ENCODE results near the gene MTA1. TPM values are rescaled to one million over a fixed set of nuclear protein-coding genes. Genes with fewer than 3 reads are reported as not detected.

The MTA1 gene
- total and polyA plus RNA-seq, 10 of the 15 experiments (the other 5 are each of a cell fraction or from before 2014, with no cell fraction given), result 0.14 to 162 (median 30.6) TPM

- TF ChIP-seq TAF1 (IDR thresholded peaks at IDR 0.05; ENCODE audit: borderline replicate concordance, low read depth, low read length) (no peak), CEBPB (IDR thresholded peaks at IDR 0.05; ENCODE audit: borderline replicate concordance in 1 of 2, low read depth in 2 of 2, low read length in 2 of 2) (no peak), ASH2L (IDR thresholded peaks at IDR 0.05; ENCODE audit: borderline replicate concordance, low read depth) (no peak), FOXM1 (IDR thresholded peaks at IDR 0.05; ENCODE audit: low read depth, low read length) (no peak), RCOR1 (conservative IDR thresholded peaks at IDR 0.05; ENCODE audit: low read depth, low read length) (0 out of 2 replicates have a peak, but pooled peaks have one; percentile 39), STAT1 (conservative IDR thresholded peaks at IDR 0.05) (no peak), RAD51 (IDR thresholded peaks at IDR 0.05) (no peak), EED (IDR thresholded peaks at IDR 0.05; ENCODE audit: low read depth) (0 out of 2 replicates have a peak, but pooled peaks have one; percentile 36), GATAD2B (conservative IDR thresholded peaks at IDR 0.05; ENCODE audit: low read depth) (peak; percentile 18; the same call in 1 of the 2 replicates), BHLHE40 (IDR thresholded peaks at IDR 0.05; ENCODE audit: borderline replicate concordance in 1 of 2, low read depth in 2 of 2, low read length in 1 of 2) (peak; percentile 42 to 63; a peak in 2 of 4 replicates), EGR1 (IDR thresholded peaks at IDR 0.05; ENCODE audit: borderline replicate concordance in 1 of 2, low read depth in 2 of 2, low read length in 2 of 2) (peak in 1 of 2 experiments; percentile 65; a peak in 2 of 3 replicates), ZNF622 (IDR thresholded peaks at IDR 0.05) (no peak), TARDBP (IDR thresholded peaks at IDR 0.05; ENCODE audit: borderline replicate concordance) (no peak), SMARCA5 (IDR thresholded peaks at IDR 0.05) (peak; percentile 85), JUNB (IDR thresholded peaks at IDR 0.05) (no peak), HDAC6 (IDR thresholded peaks at IDR 0.05; ENCODE audit: unreplicated experiment) (no peak), POLR2AphosphoS2 (IDR thresholded peaks at IDR 0.05; ENCODE audit: low read depth, low read length) (no peak), SMC3 (IDR thresholded peaks at IDR 0.05; ENCODE audit: borderline replicate concordance, low read length) (peak; percentile 62), ZNF274 (IDR thresholded peaks at IDR 0.05; ENCODE audit: insufficient read depth, insufficient read length) (no peak), CBX5 (IDR thresholded peaks at IDR 0.05; ENCODE audit: low read depth) (no peak)
- TF ChIP-seq, protein P1, sequence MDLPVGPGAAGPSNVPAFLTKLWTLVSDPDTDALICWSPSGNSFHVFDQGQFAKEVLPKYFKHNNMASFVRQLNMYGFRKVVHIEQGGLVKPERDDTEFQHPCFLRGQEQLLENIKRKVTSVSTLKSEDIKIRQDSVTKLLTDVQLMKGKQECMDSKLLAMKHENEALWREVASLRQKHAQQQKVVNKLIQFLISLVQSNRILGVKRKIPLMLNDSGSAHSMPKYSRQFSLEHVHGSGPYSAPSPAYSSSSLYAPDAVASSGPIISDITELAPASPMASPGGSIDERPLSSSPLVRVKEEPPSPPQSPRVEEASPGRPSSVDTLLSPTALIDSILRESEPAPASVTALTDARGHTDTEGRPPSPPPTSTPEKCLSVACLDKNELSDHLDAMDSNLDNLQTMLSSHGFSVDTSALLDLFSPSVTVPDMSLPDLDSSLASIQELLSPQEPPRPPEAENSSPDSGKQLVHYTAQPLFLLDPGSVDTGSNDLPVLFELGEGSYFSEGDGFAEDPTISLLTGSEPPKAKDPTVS (IDR thresholded peaks at IDR 0.05; ENCODE audit: low read depth, low read length), result no peak
- TF ChIP-seq, protein P2, sequence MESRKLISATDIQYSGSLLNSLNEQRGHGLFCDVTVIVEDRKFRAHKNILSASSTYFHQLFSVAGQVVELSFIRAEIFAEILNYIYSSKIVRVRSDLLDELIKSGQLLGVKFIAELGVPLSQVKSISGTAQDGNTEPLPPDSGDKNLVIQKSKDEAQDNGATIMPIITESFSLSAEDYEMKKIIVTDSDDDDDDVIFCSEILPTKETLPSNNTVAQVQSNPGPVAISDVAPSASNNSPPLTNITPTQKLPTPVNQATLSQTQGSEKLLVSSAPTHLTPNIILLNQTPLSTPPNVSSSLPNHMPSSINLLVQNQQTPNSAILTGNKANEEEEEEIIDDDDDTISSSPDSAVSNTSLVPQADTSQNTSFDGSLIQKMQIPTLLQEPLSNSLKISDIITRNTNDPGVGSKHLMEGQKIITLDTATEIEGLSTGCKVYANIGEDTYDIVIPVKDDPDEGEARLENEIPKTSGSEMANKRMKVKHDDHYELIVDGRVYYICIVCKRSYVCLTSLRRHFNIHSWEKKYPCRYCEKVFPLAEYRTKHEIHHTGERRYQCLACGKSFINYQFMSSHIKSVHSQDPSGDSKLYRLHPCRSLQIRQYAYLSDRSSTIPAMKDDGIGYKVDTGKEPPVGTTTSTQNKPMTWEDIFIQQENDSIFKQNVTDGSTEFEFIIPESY (IDR thresholded peaks at IDR 0.05), result no peak
- TF ChIP-seq, protein P3, sequence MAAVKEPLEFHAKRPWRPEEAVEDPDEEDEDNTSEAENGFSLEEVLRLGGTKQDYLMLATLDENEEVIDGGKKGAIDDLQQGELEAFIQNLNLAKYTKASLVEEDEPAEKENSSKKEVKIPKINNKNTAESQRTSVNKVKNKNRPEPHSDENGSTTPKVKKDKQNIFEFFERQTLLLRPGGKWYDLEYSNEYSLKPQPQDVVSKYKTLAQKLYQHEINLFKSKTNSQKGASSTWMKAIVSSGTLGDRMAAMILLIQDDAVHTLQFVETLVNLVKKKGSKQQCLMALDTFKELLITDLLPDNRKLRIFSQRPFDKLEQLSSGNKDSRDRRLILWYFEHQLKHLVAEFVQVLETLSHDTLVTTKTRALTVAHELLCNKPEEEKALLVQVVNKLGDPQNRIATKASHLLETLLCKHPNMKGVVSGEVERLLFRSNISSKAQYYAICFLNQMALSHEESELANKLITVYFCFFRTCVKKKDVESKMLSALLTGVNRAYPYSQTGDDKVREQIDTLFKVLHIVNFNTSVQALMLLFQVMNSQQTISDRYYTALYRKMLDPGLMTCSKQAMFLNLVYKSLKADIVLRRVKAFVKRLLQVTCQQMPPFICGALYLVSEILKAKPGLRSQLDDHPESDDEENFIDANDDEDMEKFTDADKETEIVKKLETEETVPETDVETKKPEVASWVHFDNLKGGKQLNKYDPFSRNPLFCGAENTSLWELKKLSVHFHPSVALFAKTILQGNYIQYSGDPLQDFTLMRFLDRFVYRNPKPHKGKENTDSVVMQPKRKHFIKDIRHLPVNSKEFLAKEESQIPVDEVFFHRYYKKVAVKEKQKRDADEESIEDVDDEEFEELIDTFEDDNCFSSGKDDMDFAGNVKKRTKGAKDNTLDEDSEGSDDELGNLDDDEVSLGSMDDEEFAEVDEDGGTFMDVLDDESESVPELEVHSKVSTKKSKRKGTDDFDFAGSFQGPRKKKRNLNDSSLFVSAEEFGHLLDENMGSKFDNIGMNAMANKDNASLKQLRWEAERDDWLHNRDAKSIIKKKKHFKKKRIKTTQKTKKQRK (IDR thresholded peaks at IDR 0.05; ENCODE audit: low read depth, low read length), result no peak
Measured at GRCh38 chr14:105489542-105490266, 70.1 kb downstream of the MTA1 start (continued).
